SKM-1 treated with dmso at 0.1 percent for 144 hours (cell line): ENCODE data around the gene ZBTB16.

Source experiments
- DNase-seq: peaks from one replicate; lab custom pipeline; 2025; ENCODE audit not compliant: unreplicated experiment; lab: John Stamatoyannopoulos, UW

Gene ZBTB16

DNA sequence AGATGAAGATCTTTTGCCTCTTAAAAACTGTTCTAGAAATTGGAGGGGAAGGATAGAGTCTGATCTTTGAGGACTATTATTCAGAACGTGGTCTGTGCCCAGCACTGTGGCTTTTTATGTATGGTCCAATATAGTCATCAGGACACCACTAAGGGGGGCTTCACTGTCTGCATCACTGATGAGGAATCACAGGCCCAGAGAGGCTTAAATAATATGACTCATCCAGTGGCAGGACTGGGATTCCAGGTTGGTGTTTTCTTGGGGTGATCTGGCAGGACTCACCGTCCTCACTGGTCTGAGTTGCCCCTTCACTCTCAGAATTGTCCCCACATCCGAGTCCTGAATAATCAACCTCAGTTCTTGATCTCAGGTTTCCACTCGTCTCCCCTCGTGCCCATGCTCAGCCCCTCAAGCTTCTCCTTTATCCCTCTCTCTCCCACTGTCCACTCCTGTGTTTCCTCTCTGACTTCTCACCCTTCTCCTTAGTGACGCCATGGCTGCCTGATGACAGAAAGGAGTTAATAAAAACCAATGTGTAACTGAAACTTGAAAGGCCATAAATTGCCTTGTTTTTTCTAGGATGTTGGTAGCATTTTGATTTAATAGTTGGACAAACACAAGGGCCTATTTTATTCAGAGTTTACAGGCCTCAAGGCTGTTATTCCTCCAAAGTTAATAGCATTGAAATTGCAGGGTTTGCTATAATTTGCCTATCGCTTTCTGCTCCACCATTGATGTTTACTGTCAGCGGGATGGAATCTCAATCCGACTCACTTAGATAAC, 141.0 kb downstream of the ZBTB16 start:
- no peak for DNase-seq

DNA sequence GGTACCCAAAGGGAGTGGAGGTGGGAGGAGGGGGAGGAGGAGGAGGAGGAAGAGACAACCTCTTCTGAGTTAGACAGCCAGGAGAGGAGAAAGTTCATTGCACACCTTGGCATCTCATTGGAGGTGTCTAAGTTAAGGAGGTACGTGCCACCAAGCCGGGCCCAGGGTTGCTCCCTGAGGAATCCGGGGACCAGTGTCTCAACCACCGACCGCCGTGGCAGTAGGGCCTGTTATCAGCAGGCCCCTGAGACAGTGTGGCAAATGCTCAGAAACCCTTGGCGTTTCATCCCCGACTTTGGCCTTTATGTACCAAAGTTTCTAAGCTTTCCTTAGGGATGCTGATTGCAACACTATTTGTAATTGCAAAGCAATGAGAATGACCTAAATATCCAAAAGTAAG, 141.7 kb downstream of the ZBTB16 start:
- DNase-seq, result no peak

DNA sequence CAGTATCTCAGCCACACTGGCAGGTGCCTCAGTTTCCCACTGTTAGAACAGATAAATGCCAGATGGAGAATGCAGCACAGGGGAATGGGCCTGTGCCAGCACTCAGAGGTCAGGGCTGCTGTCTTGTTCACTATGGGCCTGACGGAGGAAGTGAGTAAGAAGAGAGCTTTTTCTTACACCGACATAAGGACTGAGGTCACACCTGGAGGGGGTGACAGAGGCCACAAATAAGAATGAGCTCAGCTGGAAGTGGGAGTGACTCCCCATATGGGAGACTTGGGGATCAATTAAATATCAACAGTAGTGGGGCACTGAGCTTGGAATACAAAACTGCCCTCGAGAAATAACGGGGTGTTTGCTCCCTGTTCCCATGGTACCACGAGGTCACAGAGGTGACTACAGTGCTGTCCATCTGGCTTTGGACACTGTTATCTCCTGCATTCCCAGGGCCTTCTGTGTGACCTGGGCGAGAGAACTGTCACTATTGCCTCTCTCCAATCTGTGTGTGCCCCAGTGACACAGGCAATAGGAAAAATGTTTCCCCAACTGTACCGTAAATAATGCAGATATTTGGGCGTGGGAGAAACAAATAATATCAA, 142.6 kb downstream of the ZBTB16 start:
- no peak for DNase-seq

DNA sequence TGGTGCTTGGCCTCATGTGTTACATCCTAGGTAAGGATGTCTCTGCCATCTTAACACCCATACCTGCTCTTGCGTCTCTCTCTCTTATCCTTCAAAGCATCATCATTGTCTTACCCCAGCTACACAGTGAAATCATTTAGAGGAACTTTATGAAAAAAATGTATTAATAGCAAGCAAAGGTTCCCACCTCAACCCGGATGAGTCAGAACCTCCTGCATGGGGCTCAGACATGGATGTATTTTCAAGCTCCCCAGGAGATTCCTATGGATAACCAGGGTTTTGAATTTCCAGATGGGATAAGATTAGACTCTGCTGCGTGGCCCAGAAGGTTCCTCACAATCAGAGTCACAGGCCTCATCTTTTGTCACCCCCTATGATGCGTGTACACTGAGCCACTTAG, 147.6 kb downstream of the ZBTB16 start:
- no peak for DNase-seq

DNA sequence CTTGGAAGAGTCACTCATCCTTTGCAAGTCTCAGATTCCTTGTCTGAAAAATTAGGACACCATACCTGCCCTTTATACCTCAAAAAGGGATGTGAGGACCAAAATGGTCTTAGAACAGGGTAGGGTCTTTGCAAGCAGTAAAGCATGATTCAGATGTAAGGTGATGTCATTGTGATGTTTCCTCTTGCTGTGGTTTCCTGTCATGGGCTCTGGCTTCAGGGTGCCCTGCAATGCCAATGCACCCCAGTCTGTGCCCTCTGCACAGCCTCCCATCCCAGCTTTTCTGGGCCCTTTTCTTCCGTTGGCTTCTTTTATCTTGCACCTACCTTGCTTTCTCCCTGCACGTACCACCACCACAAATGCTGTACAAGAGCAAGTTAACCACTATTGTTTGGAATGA, 148.9 kb downstream of the ZBTB16 start:
- no peak for DNase-seq

DNA sequence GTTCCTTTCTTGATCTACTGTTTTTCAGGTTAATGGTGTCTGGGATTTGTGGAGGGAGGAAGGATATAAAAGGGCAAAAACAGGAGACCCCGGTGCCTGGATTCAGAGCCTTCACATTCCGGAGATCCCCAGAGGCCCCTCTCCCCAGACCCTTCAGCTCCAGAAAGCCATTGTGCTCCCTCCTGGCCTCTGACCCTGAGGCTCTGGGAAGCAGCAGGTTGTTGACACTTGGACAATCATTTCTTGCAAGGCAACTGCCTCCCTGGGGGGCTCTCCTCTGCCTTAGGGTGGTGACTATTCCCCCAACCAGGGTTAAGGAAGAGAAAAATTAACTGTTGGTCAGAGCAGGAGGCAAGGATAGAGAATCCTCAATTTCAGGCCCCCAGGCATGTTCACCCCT, 149.8 kb downstream of the ZBTB16 start:
- DNase-seq, result no peak

DNA sequence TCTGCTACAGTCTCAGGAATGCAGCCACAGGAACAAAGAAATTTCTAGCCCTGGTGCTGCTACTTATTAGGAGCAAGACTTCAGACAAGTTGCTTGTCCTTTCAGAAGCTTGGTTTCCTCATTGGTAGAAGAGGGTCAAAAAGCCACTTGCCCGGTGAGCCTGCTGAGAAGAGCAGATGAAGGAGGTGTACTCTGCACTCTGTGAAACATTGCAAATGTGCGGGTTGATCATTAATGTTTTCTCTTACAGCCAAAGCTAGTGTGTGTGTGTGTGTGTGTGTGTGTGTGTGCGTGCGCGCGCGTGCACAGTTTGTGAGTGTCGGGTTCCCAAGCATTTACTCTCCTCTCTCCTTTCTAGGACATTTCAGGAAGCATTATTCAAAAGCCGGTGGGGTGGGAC, 150.4 kb downstream of the ZBTB16 start:
- DNase-seq, result no peak

DNA sequence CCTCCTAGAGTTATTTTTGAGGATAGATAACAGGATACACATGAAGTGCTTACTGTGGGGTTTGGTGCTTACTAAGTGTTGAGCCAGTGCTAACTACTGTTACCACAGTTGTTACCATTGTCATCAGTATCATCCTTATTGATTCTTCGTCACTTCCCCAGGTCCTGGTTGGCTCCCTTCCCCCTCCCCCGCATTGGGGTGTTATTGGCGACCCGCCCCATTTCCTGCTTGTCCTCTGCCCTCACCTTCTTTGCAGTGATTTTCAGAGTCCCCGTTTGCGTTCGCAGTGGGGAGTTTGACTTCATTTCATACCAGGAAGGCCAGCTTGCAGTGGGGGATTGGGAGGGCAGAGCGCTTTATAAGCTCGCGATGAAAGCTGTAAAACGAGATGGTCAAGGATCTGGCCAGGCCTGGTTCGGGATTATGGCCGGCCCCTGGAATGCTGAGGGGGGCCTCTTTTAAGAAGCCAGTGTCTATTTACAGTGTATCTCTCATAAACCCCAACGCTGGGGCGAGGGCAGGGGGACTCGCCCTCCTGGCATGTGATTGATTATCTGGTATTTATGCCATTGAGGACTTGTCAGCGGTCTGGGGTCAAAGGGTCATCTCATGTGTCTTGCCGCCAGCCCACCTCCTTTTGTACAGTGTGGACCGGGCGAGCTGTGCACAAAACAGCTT, 152.1 kb downstream of the ZBTB16 start:
- DNase-seq, result no peak

DNA sequence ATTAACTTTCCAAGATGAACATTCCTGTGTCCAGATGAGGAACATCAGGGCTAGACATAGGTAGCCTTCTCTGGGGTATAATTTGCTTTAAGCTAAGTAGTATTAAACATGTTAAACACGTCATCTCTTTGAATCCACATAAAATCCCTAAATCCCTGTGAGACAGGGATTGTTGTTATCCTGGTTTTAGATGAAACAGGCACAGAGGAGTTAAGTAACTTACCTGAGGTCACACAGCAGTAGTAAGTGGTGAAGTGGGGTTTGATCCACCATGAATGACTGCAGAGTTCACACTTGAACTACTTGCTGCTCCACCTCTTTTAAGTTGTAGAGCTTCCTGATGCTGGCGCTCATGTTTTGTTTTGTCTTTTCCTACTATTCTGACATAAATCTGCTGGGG, 154.1 kb downstream of the ZBTB16 start:
- DNase-seq, result no peak

DNA sequence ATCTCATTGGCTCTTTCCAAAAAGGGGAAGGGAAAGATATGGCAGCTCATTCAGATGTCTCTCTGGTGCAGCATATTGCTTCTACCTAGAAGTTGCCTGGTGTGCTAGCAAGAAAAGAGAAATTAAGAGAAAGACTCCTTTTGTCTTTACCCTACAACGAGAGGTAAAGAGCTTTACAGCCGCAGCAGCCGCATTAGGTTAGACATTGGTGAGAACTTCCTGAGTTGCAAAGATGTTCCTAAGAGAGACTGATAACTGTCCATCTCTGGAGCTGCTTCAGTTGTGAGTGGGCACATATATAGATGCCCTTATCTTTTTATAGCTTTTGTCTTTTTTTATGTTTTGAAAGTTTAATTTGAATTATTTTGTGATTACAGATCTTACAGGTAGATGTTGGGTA, 155.9 kb downstream of the ZBTB16 start:
- DNase-seq, result no peak

DNA sequence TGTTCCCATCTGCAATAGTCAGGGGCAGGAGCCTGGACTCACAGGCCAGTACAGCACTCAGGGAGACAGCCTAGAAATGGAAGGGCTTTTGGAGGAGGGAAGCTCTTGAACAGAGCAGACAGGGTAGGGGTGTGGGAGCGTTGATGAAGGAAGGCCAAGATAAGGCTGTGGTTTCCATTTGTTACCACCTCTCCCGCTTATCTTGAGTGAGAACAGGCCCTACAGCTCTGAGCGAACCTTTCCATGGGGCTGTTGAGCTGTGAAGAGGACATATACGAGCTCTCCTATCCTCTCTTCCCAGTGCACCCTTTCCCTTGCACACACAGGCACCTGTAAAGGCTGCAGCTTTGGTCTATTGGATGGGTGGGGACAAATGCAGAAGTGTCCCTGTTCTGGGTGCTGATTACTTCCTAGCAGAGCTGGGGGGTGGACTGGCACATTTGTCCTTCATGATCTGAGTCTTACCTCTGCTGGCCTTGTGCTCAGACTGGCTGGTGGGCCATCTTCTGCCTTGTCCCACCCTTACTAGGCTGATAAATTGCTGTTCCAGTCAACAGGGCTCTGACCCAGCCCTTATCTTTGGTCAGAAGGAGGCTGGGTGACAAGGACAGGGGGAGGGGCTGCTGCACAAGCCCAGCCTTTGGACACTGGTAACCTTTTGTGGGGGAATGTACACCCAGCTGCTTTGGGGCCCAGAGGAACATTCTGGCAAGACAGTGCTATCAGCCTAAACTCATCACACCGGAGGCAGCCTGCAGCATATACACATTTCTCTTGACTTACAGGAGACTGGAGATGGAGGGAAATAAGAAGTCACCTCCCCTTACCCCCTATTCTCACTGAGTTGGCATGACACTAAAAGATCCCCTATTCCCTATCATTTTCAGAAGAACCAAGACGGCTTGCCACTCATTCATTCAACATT, 156.6 kb downstream of the ZBTB16 start:
- no peak for DNase-seq

DNA sequence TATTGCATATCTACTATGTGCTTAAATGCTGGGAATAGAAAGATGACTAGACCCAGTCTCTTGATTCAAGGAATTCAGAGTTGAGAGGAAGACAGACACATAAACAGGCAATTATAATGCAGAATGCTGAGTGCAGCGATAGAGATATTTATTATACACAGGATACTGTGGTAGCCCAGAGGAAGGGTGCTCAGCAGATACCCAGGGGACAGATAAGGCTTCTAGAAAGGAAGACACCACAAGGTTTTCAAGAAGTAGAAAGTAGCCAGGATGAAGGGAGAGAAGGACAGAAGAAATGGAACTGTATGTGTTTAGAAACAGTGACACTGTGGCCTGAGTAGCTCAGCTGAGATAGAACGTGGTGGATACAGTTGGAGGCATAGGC, 157.3 kb downstream of the ZBTB16 start:
- DNase-seq, result no peak

DNA sequence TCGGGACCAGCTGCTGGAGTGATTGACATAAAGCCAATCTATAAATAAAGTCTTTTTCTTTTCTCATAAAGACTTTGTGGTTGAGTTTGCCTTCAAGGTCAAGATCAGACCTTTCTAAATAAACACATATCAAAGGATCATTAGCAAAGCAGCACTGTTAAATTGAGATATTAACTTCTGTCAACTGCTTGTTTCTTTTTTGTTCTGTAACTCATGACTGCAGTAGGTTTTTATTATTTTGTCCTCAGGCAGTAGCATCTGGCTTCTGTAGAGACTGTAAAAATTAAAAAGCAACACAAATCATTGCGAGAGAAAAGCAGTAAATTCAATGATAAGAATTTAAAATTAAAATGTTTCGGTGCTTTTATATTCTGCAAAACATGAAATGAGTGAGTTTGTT, 159.0 kb downstream of the ZBTB16 start:
- no peak for DNase-seq

DNA sequence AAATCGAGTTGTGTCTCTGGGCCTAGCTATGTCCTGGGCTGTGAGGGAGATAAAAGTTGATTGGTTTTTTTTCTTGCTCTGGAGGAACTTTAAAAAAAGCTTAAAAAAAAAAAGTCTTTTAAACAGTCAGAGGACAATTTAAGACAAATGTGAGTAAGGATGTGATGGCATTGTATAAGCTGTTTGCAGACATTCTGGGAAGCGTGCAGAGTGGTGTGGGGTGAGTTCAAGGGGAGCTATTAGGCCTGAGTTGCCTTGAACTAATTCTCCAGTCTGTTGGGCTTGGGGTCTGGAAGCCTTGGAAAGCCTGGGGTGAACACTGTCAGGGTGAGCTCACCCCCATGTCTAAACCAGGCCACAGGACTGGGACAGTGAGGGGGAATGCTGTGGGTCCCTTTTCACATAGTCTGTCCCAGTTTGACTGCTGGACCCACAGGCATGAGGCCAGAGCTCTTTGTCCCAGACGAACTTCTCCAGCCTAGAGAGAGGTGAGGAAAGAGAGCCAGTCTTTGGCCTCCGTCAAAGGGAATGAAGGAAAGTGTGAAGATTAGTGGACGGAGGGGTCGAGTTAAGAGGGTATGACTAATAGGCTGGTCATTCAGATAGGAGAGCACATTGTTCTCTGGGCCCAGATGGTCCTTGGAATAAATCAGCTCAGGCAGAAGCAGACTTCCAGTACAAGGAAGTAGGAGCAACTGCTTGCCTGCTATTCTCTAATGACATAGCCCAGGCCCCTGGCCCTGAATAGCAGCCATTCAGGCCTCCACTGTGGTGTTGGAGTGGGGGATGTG, 160.2 kb downstream of the ZBTB16 start:
- DNase-seq, result no peak

DNA sequence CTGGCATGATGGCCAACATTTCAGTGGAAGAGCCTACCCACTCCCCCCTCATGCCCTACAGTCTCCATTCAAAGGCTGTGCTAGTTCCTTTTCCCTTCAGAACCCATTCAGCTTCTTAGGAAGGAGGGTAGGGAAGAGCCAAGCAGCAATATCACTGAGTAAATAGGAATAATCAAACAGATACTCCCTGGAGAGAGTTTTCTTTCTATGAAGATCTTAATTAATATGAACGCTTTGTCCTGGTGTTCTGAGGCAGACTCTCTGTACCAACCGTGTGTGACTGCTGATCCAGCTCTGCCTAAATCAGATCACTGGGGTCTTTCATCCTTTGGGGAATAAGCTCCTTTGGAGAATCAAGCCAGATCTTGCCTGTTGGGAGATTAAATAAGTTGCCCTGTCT, 161.5 kb downstream of the ZBTB16 start:
- no peak for DNase-seq

DNA sequence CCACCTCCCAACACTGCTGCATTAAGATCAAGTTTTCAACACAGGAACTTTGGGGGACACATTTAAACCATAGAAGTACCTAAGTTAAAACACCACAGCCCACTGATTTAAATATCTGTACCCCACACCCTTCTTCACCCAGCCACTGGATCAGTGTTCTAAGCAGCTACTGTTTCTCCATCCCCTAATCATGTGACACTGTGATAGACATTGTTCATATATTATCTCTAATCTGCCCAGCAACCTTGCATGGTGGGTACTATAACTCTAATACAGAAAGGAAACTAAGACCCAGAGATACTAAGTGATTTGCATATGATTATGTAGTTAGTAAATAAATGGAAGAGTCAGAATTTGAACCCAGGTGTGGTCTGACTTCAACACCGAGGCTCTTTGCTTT, 166.2 kb downstream of the ZBTB16 start:
- no peak for DNase-seq

DNA sequence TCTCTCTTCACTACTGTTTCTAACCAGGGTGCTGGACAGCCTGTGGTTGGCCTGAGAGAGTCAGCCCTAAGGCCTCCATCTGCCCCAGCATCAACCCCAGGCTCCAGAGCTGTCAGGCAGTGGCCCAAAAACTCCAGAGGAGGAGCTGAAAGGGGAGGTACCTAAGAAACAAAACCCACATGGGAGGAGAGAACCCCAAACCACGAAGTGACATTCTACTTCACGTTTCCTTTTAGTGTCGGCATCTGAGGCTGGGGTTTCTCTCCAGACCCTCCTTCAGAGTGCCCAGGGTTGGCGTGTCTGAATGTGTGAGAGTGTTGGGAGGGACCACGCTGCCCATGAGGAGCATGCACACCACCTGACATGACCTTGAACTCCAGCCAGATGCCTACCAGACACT, 166.8 kb downstream of the ZBTB16 start:
- DNase-seq, result no peak

DNA sequence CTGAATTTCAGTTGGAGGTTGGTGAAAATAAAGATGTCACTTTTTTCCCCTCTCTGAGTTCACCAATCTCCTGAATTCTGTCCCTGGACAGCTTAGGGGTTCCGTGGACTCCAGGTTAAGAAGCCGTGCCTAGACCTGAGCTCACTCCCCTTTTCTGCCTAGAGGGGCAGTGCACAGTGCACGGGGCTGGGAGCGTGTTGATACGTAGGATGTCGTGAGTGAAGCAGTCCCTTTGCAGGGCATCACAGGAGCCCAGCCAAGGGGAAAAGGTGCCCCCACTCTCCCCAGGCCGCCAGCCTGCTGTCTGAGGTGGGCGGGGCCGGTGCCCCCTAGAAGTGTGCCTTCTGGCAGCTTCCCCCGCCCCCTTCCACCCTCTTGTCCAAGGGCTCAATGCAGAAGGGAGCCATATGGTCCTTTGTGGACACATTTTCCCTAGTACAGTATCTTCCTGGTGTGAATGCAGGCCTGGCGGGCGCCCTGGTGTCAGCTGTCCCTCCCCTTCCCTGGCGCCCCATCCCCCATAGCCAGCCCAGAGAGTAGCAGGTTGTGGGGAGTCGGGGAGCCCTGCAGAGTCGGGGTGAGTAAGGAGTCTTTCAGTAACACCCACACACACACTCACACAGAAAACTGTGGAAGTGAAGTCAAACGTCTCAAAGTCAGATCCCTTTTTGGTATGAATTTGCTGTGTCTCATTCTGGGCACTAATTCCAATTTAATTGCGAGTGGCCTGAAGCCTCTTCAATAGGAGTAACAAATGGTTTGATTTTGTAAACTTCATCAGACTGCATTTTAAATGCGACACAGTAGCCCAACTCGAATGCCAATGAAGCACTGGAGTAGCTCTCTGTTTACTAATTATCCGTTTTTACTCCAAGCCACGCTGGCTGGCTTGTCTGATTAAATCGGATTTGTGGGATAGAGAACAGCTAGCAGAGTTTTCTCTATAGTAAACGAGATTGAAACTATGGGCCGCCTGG, 169.2 kb downstream of the ZBTB16 start:
- no peak for DNase-seq

DNA sequence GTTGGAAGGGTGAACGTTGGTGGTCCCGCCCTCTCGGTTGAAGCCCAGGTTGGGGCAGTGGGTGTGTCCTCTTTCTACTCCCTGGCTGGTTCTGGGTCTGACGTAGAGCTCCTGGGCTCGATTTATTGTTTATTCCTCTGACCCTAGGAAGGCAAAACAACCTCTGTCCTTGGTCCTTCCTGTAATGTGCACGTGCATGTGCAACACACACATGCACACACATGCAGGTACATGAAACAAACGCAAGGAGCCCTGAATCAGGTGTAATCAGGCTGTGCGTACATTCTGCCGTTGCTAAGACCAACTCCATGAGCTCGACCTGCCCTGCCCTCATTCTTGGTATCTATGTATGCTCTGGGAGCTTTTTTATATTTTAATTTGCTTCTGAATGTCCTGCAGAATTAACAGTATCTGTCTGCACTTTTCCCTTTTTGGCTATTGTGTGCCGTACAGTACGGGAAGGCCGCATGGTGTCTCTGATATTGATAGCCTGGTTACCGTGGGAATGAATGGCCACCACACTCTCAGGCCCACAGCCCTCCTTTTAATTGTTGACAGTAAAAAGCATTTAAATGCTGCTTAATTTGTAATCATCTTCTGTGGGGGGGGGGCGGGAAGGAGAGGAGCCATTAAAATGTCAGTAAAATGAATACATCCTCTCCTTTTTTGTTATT, 170.7 kb downstream of the ZBTB16 start:
- no peak for DNase-seq
